Mammary epithelial cell (primary cell): Measurements from ENCODE around the gene RMI1.

Experiments used
- CTCF ChIP-seq, 2 donors: IDR thresholded peaks in 1 of 2; conservative IDR thresholded peaks in 1 of 2; 2 replicates each; pipeline ENCODE4 v1.5.1; 2011 to 2012; ENCODE audit warnings: inconsistent platforms in 2 of 2, low read length in 2 of 2, mild to moderate bottlenecking in 2 of 2, control low read depth in 1 of 2, low read depth in 1 of 2; ENCODE audit not compliant: insufficient read depth in 1 of 2; ENCODE audit errors: extremely low read depth in 1 of 2
- EZH2 ChIP-seq: IDR thresholded peaks from 2 replicates; pipeline ENCODE4 v1.6.1; 2012; ENCODE audit warnings: low read length, inconsistent platforms, borderline replicate concordance

- TF ChIP-seq CTCF (conservative IDR thresholded peaks at IDR 0.05 in 1 of 2, IDR thresholded peaks at IDR 0.05 in 1 of 2; ENCODE audit: extremely low read depth in 1 of 2, insufficient read depth in 1 of 2, low read depth in 1 of 2, low read length in 2 of 2) (no peak), EZH2 (no peak)
Observed at GRCh38 chr9:83981126-83981871, 694 bp downstream of the RMI1 start.
